ENCODE data around the gene SH3BGRL.
"Not testable (repeated sequence)": the region's sequence is repeated elsewhere in the genome, so short reads cannot be mapped to it uniquely, and the experiment has no call there.

SH3BGRL gene

DNA sequence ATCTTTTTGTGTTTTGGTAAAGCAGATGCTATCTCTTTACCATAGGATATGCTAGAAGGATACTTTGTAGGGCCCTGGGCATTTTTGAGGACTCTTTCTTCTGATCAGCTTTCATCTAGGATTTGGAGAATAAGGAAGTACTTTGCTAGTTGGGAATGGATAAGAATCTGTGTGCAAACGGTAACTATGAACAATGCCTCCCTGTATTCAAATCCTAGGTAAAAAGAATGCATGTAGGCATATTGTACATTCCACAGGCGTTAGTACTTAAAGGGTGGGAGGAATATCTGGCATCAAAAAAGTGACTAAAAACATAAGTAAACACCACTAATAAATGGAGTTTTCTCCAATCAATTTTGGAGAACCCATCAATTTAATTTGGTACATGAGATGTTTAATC, 59.7 kb downstream of the SH3BGRL start:
- FAIRE-seq, result no peak

DNA sequence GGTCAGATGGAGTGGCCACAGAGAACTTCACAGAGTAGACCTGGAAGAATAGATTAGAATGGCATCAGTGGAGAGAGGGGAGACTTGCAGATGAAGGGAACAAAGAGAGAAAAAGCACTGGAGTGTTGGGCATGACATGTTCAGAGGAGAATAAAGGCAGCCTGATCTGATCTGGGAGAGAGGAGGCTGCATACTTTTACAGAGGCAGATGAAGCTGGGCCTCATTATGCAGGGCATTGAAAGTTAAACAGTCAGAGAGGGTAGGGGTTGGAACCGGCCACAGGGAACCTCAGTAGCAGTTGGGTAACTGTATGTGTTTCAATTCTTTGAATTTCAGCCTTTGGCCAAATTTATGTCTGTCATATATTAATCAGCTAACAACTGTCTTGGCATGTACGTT, 61.2 kb downstream of the SH3BGRL start:
- no peak for FAIRE-seq

GRCh38 chrX:81278616-81279015, 76.7 kb downstream of the SH3BGRL start:
- no peak for FAIRE-seq

- no peak for FAIRE-seq
Measured at GRCh38 chrX:81280148-81280547, 78.2 kb downstream of the SH3BGRL start.

- no peak for FAIRE-seq
Measured at GRCh38 chrX:81286075-81286474, 84.2 kb downstream of the SH3BGRL start.

GRCh38 chrX:81286608-81287007, 84.7 kb downstream of the SH3BGRL start:
- FAIRE-seq, result no peak

GRCh38 chrX:81291996-81292395, 90.1 kb downstream of the SH3BGRL start:
- FAIRE-seq, result no peak

DNA sequence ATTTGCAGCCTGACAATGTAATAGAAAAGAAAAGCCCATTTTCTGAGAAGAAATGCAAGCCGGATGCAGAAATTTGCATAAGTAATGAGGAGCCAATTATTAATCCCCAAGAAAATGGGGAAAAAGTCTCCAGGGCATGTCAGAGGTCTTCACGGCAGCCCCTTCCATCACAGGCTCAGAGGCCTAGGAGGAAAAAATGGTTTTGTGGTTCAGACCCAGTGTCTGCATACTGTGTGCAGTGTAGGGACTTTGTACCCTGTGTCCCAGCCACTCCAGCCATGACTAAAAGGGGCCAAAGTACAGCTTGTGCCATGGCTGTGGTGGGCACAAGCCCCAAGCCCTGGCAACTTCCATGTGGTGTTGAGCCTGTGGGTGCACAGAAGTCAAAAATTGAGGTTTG, 92.2 kb downstream of the SH3BGRL start:
- FAIRE-seq, result no peak

DNA sequence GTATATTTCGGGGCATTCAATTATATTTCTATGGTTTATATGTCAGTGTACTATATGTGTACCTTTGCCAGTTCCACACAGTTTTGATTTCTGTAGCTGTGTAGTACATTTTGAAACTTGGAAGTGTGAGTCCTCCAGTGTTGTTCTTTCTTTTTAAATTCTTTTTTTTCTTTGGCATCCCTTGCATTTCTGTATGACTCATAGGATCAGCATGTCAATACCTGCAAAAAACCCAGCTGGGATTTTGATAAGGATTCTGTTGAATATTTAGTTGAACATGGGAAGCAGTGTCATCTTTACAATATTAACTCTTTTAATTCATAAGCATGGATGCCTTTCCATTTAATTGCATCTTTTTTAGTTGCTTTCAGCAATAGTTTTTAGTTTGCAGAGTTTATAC, 100.0 kb downstream of the SH3BGRL start:
- no peak for FAIRE-seq

GRCh38 chrX:81304563-81304962, 102.7 kb downstream of the SH3BGRL start:
- no peak for FAIRE-seq

GRCh38 chrX:81305240-81305639, 103.3 kb downstream of the SH3BGRL start:
- no peak for FAIRE-seq

- FAIRE-seq, result no peak
Measured at GRCh38 chrX:81308086-81308829, 106.4 kb downstream of the SH3BGRL start.

GRCh38 chrX:81316163-81316562, 114.3 kb downstream of the SH3BGRL start:
- FAIRE-seq, result no peak

DNA sequence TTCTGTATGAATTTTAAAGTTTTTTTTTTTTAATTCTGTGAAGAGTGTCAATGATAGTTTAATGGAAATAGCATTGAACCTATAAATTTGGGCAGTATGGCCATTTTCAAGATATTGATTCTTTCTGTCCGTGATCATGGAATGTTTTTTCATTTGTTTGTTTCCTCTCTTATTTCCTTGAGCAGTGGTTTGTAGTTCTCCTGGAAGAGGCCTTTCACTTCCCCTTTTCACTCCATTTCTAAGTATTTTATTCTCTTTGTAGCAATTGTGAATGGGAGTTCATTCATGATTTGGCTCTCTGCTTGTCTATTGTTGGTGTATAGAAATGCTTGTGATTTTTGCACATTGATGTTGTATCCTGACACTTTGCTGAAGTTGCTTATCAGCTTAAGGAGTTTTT, 129.8 kb downstream of the SH3BGRL start:
- not testable (repeated sequence) for FAIRE-seq

DNA sequence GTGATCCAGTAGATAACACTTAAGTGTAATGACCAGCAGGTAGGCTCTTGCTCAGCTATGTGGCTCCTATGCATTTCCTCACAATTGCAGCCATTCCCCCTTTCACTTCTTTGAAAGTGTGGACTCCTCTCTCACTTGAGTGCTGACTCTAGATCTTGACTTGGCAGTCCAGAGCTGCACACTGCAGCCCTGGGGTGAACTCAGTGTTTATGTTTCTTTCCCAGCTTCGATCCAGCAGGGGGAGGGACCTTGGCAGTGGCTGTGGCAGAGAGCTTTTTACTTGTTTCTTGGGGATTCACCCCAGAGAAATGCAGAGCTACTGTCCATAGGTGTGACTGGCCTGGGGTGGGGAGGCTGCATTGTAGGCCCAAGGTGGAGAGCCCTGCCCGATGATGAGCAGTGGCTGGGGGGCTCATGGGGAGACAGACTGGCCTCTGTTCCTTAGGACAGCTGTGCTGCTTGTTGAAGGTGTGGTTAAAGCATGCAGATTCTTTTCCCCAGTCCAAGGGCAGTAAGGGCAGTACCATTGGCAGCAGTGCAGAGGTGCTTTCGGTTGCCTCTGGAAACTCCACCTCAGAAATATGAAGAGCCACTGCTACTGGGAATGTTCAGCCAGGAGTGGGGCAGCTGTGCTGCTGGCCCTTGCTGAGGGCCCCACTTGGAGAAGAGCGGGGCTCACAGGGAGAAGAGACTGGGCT, 134.7 kb downstream of the SH3BGRL start:
- no peak for FAIRE-seq

GRCh38 chrX:81337805-81338204, 135.9 kb downstream of the SH3BGRL start:
- FAIRE-seq, result no peak

DNA sequence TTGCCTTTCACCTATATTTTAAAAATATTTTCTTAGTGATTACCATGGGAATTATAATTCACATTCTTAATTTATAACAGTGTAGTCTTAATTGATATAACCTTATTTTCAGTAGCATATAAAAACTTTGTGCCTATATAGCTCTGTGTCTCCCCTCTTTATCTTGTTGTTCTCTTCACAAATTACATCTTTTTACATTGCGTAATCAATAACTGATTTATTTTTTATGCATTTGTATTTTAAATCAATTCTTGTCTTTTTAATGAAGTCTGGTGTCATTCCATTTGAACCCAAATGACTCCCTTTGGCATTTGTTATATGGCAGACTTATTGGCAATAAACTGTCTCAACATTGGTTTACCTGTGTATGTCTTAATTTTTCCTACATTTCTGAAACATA, 137.0 kb downstream of the SH3BGRL start:
- FAIRE-seq, result no peak

- not testable (repeated sequence) for FAIRE-seq
Measured at GRCh38 chrX:81345296-81345695, 143.4 kb downstream of the SH3BGRL start.
